H1 (cell line): Measurements from ENCODE around the gene HDAC10. TPM values are rescaled to one million over a fixed set of nuclear protein-coding genes. Genes with fewer than 3 reads are reported as not detected.

Experiments
- CTCF ChIA-PET: fragments of 300-600 bp; sonication (Branson Sonifier 250); formaldehyde crosslinking; loops from one replicate; lab custom pipeline; 2021; ENCODE audit not compliant: partially characterized antibody; lab: Charles Lee
- POLR2A ChIA-PET: fragments of 300-600 bp; sonication (Branson Sonifier 250); formaldehyde crosslinking; loops from one replicate; lab custom pipeline; 2021; ENCODE audit warnings: inconsistent platforms; ENCODE audit not compliant: partially characterized antibody; lab: Charles Lee
- DNase-seq, 2 experiments: peaks; one replicate each; pipeline versions ENCODE4 v3.0.0 to v3.0.0-alpha.2; 2010 to 2022; ENCODE audit warnings: low spot score in 2 of 2, low read depth in 1 of 2, mixed read lengths in 1 of 2
- FAIRE-seq: peaks from 2 replicates; lab custom pipeline; 2011; peaks lifted over from hg19 to GRCh38; lab: Jason Lieb, UNC
- H2AFZ ChIP-seq: 2 replicates; pipeline ENCODE4 v1.8.1; 2012; ENCODE audit warnings: low read length, inconsistent platforms
- H2AK5ac ChIP-seq: 2 replicates; pipeline ENCODE4 v1.6.1; 2013; ENCODE audit warnings: low read depth, low read length
- H2BK120ac ChIP-seq: replicated peaks from 2 replicates; pipeline ENCODE3; 2013; ENCODE audit warnings: low read depth, low read length, inconsistent platforms
- H2BK12ac ChIP-seq: 2 replicates; pipeline ENCODE4 v1.6.1; 2013; ENCODE audit warnings: low read depth, low read length
- H2BK15ac ChIP-seq: 2 replicates; pipeline ENCODE4 v1.6.1; 2013; ENCODE audit warnings: low read length
- H2BK20ac ChIP-seq: 2 replicates; pipeline ENCODE4 v1.6.1; 2013; ENCODE audit warnings: low read length
- H2BK5ac ChIP-seq: 2 replicates; pipeline ENCODE4 v1.6.1; 2013; ENCODE audit warnings: low read depth, low read length
- H3K14ac ChIP-seq: 2 replicates; pipeline ENCODE4 v1.6.1; 2013; ENCODE audit warnings: inconsistent platforms; ENCODE audit not compliant: insufficient read length
- H3K18ac ChIP-seq: 2 replicates; pipeline ENCODE4 v1.6.1; 2013; ENCODE audit warnings: low read length; ENCODE audit errors: extremely low read depth
- H3K23ac ChIP-seq: 2 replicates; pipeline ENCODE4 v1.6.1; 2013; ENCODE audit warnings: inconsistent platforms; ENCODE audit not compliant: insufficient read length
- H3K23me2 ChIP-seq: 2 replicates; pipeline ENCODE4 v1.6.1; 2013; ENCODE audit warnings: low read depth, low read length
- H3K27ac ChIP-seq: 2 replicates; pipeline ENCODE4 v1.6.1; 2011; ENCODE audit warnings: low read depth, low read length, inconsistent platforms
- H3K27me3 ChIP-seq, 4 experiments: replicated peaks in 1 of 4; 1 replicate in 1 of 4; 2 replicates in 3 of 4; pipeline versions ENCODE4 v1.6.1 to v1.8.1; 2011 to 2013; ENCODE audit warnings: low read length in 3 of 4, mild to moderate bottlenecking in 3 of 4, inconsistent platforms in 2 of 4, mixed read lengths in 2 of 4, moderate library complexity in 1 of 4; ENCODE audit not compliant: control insufficient read depth in 3 of 4, insufficient read depth in 3 of 4; ENCODE audit errors: extremely low read depth in 1 of 4
- H3K36me3 ChIP-seq, 4 experiments: 2 replicates each; pipeline versions ENCODE4 v1.6.1 to v1.8.1; 2011 to 2013; ENCODE audit warnings: mild to moderate bottlenecking in 4 of 4, low read length in 3 of 4, moderate library complexity in 2 of 4, control low read depth in 1 of 4, inconsistent platforms in 1 of 4; ENCODE audit not compliant: insufficient read depth in 4 of 4, control insufficient read depth in 2 of 4
- H3K4ac ChIP-seq: replicated peaks from 2 replicates; pipeline ENCODE3; 2013; ENCODE audit warnings: low read length, low read depth, mixed read lengths, inconsistent platforms; ENCODE audit not compliant: insufficient read length
- H3K4me1 ChIP-seq, 4 experiments: replicated peaks in 1 of 4; 1 replicate in 1 of 4; 2 replicates in 3 of 4; pipeline versions ENCODE4 v1.6.1 to v1.8.1; 2011 to 2013; ENCODE audit warnings: low read length in 3 of 4, inconsistent platforms in 2 of 4, mixed read lengths in 1 of 4; ENCODE audit not compliant: insufficient read depth in 4 of 4, control insufficient read depth in 3 of 4
- H3K4me2 ChIP-seq, 2 experiments: 2 replicates each; pipeline versions ENCODE4 v1.6.1 to v1.8.1; 2011 to 2013; ENCODE audit warnings: low read depth in 2 of 2, low read length in 2 of 2, control low read depth in 1 of 2, inconsistent platforms in 1 of 2, mild to moderate bottlenecking in 1 of 2; ENCODE audit not compliant: insufficient read depth in 1 of 2
- H3K4me3 ChIP-seq, 4 experiments: fragments of 200-600, 300-600 bp in 1 of 4; sonication (generic), shearing (Covaris generic), sonication (Bioruptor Twin) in 1 of 4; 2 replicates each; pipeline versions ENCODE4 v1.5.1 to v1.8.1; 2011 to 2016; ENCODE audit warnings: low read length in 4 of 4, low read depth in 3 of 4, control low read depth in 2 of 4, inconsistent platforms in 2 of 4, mild to moderate bottlenecking in 2 of 4, mixed read lengths in 1 of 4, moderate library complexity in 1 of 4; ENCODE audit not compliant: insufficient read depth in 2 of 4; ENCODE audit errors: extremely low read depth in 1 of 4
- H3K56ac ChIP-seq: replicated peaks from 2 replicates; pipeline ENCODE3; 2013; ENCODE audit warnings: low read depth, mild to moderate bottlenecking, mixed read lengths, low read length, inconsistent platforms; ENCODE audit not compliant: insufficient read length
- H3K79me1 ChIP-seq: 2 replicates; pipeline ENCODE4 v1.6.1; 2013; ENCODE audit warnings: low read depth, low read length, control low read depth
- H3K79me2 ChIP-seq, 2 experiments: 2 replicates each; pipeline versions ENCODE4 v1.6.1 to v1.8.1; 2012 to 2013; ENCODE audit warnings: low read length in 2 of 2, mild to moderate bottlenecking in 2 of 2, inconsistent platforms in 1 of 2; ENCODE audit not compliant: insufficient read depth in 2 of 2, control insufficient read depth in 1 of 2
- H3K9ac ChIP-seq, 4 experiments: replicated peaks in 1 of 4; 1 replicate in 1 of 4; 2 replicates in 3 of 4; pipeline versions ENCODE4 v1.6.1 to v1.8.1; 2011 to 2013; ENCODE audit warnings: low read depth in 3 of 4, low read length in 3 of 4, control low read depth in 2 of 4, mild to moderate bottlenecking in 2 of 4, moderate library complexity in 2 of 4, inconsistent platforms in 1 of 4; ENCODE audit errors: extremely low read depth in 1 of 4
- H3K9me3 ChIP-seq, 2 experiments: 2 replicates each; pipeline versions ENCODE4 v1.6.1 to v1.8.1; 2012 to 2013; ENCODE audit warnings: mild to moderate bottlenecking in 2 of 2, moderate library complexity in 2 of 2, control low read depth in 1 of 2, inconsistent platforms in 1 of 2, low read depth in 1 of 2, low read length in 1 of 2, mixed read lengths in 1 of 2; ENCODE audit not compliant: insufficient read depth in 2 of 2
- H4K20me1 ChIP-seq, 2 experiments: replicated peaks in 1 of 2; 2 replicates each; pipeline versions ENCODE3 to v1.8.1; 2011 to 2013; ENCODE audit warnings: inconsistent platforms in 2 of 2, low read length in 2 of 2, mild to moderate bottlenecking in 1 of 2; ENCODE audit not compliant: insufficient read depth in 2 of 2, control insufficient read depth in 1 of 2
- H4K5ac ChIP-seq: 2 replicates; pipeline ENCODE4 v1.6.1; 2013; ENCODE audit warnings: low read length, low read depth, mixed read lengths, inconsistent platforms; ENCODE audit not compliant: insufficient read length
- H4K8ac ChIP-seq: 2 replicates; pipeline ENCODE4 v1.8.0; 2013; ENCODE audit warnings: mild to moderate bottlenecking, moderate library complexity, low read length, inconsistent platforms; ENCODE audit not compliant: insufficient read depth; ENCODE audit errors: extremely low read depth
- H4K91ac ChIP-seq: replicated peaks from 2 replicates; pipeline ENCODE3; 2013; ENCODE audit warnings: low read length, mixed read lengths, inconsistent platforms; ENCODE audit not compliant: insufficient read length
- ASH2L ChIP-seq: fragments of 200-600, 300-600 bp; sonication (generic); IDR thresholded peaks from one replicate; pipeline ENCODE4 v1.7.1; 2017; ENCODE audit warnings: low read length
- SIN3A ChIP-seq, 2 experiments: IDR thresholded peaks in 1 of 2; conservative IDR thresholded peaks in 1 of 2; 2 replicates each; pipeline ENCODE4 v1.6.1; 2011 to 2012; ENCODE audit warnings: low read length in 2 of 2, improper control_type of control experiment in 1 of 2, low read depth in 1 of 2, mild to moderate bottlenecking in 1 of 2
- TCF12 ChIP-seq: IDR thresholded peaks from 2 replicates; pipeline ENCODE4 v1.6.1; 2011; ENCODE audit warnings: low read depth, mild to moderate bottlenecking, low read length
- WGBS, 2 experiments: shearing (Covaris generic) in 1 of 2; methylation state at CpG; one replicate each; pipeline versions ENCODE4 v1.1.6 to v1.1.7; 2013 to 2015; ENCODE audit warnings: low lambda C conversion rate in 2 of 2, mixed read lengths in 2 of 2, inconsistent platforms in 1 of 2, low coverage in 1 of 2, missing lambda C conversion rate in 1 of 2; ENCODE audit not compliant: insufficient replicate concordance in 2 of 2, insufficient coverage in 1 of 2, insufficient read length in 1 of 2; ENCODE audit errors: extremely low coverage in 1 of 2, missing lambda C conversion rate in 1 of 2; 5-methylcytosine and 5-hydroxymethylcytosine counted together
- polyA plus RNA-seq, 7 experiments: library from polyadenylated mRNA; depleted of rRNA in 3 of 7; stranded (reverse) in 5 of 7; unstranded in 2 of 7; fragments of >200 nt in 5 of 7; fragments of 200-250 nt in 2 of 7; gene quantifications; 1 replicate in 5 of 7; 2 replicates in 1 of 7; 4 replicates in 1 of 7; pipeline versions ENCODE4 v1.2.1 to v1.2.3, GENCODE V29; 2011 to 2013; ENCODE audit warnings: missing spikeins in 2 of 7, mixed read lengths in 2 of 7
- total RNA-seq: library from RNA; stranded (reverse); fragmentation: NEBNext Ultra II Directional; extraction: Animal tissue kit (Norgen Biotek cat#: 25700); gene quantifications from 2 replicates; pipeline ENCODE4 v1.2.1, GENCODE V29; 2021

Gene HDAC10
- total and polyA plus RNA-seq, 2 of the 8 experiments (the other 6 are each of a cell fraction or from before 2014, with no cell fraction given), result 11.2 to 26.4 TPM

GRCh38 chr22:50197856-50198623 is 53.0 kb downstream of the HDAC10 start:
- no peak for DNase-seq
- no peak for TF ChIP-seq SIN3A (conservative IDR thresholded peaks at IDR 0.05 in 1 of 2, IDR thresholded peaks at IDR 0.05 in 1 of 2; ENCODE audit: low read depth in 1 of 2, low read length in 2 of 2)
- no peak for TF ChIP-seq TCF12
- no peak for TF ChIP-seq ASH2L
- H3K4me1 ChIP-seq, result peaks cover 0 to 7% (median 5%) of the 10 kb centered on the region in 4 experiments; a peak in 6 of 7 replicates
- no peak overlapping the region for H3K4me2 ChIP-seq
- H3K23me2 ChIP-seq, result peaks cover 13% of the 10 kb centered on the region; the same call in 1 of the 2 replicates
- no peak overlapping the region for H2BK20ac ChIP-seq
- H2BK5ac ChIP-seq, result no peak overlapping the region; the same call in 1 of the 2 replicates
- H3K79me2 ChIP-seq, result peaks cover 0 to 11% of the 10 kb centered on the region in 2 experiments; a peak in 1 of 4 replicates
- no peak overlapping the region for H4K5ac ChIP-seq
- H3K4me3 ChIP-seq, result no peak overlapping the region
- no peaks in the 10 kb centered on the region for H3K27me3 ChIP-seq
- H4K20me1 ChIP-seq, result peaks cover 0 to 17% of the 10 kb centered on the region in 2 experiments
- no peak overlapping the region; the same call in 1 of the 2 replicates for H4K8ac ChIP-seq
- no peak overlapping the region for H3K23ac ChIP-seq
- H3K14ac ChIP-seq, result no peak overlapping the region
- no peak overlapping the region for H2BK15ac ChIP-seq
- H2AK5ac ChIP-seq, result no peak overlapping the region
- H3K36me3 ChIP-seq, result peaks cover 6 to 37% (median 10%) of the 10 kb centered on the region in 4 experiments; a peak in 5 of 8 replicates
- no peak overlapping the region for H3K27ac ChIP-seq
- H3K9ac ChIP-seq, result no peak overlapping the region
- H3K4ac ChIP-seq, result no peak overlapping the region
- FAIRE-seq, result no peak
- POLR2A ChIA-PET, result interaction anchor here (0.7 to 1.5 kb wide), 2 partner anchors 11 kb away, joined by 3 to 4 read pairs; no protein-coding TSS in a partner anchor
- H3K56ac ChIP-seq, result no peak overlapping the region
- no peak overlapping the region for H2BK120ac ChIP-seq
- H2BK12ac ChIP-seq, result no peak overlapping the region
- H3K79me1 ChIP-seq, result no peaks in the 10 kb centered on the region; the same call in none of the 2 replicates
- H3K18ac ChIP-seq, result no peak overlapping the region
- WGBS, 2 experiments, result 94% methylated on average over 33 of the region's 61 CpGs; no CpG with 5 or more reads in 1 of the 2 experiments
- CTCF ChIA-PET, result no interaction called here
- H4K91ac ChIP-seq, result peak overlapping the region; percentile 74
- H2AFZ ChIP-seq, result no peak overlapping the region
- no peaks in the 10 kb centered on the region for H3K9me3 ChIP-seq
